H1 (cell line): ENCODE measurements around the gene NANOS2. TPM values are rescaled to one million over a fixed set of nuclear protein-coding genes. Genes with fewer than 3 reads are reported as not detected.
"Not testable (repeated sequence)": the region's sequence is repeated elsewhere in the genome, so short reads cannot be mapped to it uniquely, and the experiment has no call there.

Experiments used
- CTCF ChIA-PET: fragments of 300-600 bp; sonication (Branson Sonifier 250); formaldehyde crosslinking; loops from one replicate; lab custom pipeline; 2021; ENCODE audit not compliant: partially characterized antibody; lab: Charles Lee
- POLR2A ChIA-PET: fragments of 300-600 bp; sonication (Branson Sonifier 250); formaldehyde crosslinking; loops from one replicate; lab custom pipeline; 2021; ENCODE audit warnings: inconsistent platforms; ENCODE audit not compliant: partially characterized antibody; lab: Charles Lee
- DNase-seq, 2 experiments: peaks; one replicate each; pipeline versions ENCODE4 v3.0.0 to v3.0.0-alpha.2; 2010 to 2022; ENCODE audit warnings: low spot score in 2 of 2, low read depth in 1 of 2, mixed read lengths in 1 of 2
- FAIRE-seq: peaks from 2 replicates; lab custom pipeline; 2011; peaks lifted over from hg19 to GRCh38; lab: Jason Lieb, UNC
- H2AFZ ChIP-seq: 2 replicates; pipeline ENCODE4 v1.8.1; 2012; ENCODE audit warnings: low read length, inconsistent platforms
- H2AK5ac ChIP-seq: 2 replicates; pipeline ENCODE4 v1.6.1; 2013; ENCODE audit warnings: low read depth, low read length
- H2BK120ac ChIP-seq: replicated peaks from 2 replicates; pipeline ENCODE3; 2013; ENCODE audit warnings: low read depth, low read length, inconsistent platforms
- H2BK12ac ChIP-seq: 2 replicates; pipeline ENCODE4 v1.6.1; 2013; ENCODE audit warnings: low read depth, low read length
- H2BK15ac ChIP-seq: 2 replicates; pipeline ENCODE4 v1.6.1; 2013; ENCODE audit warnings: low read length
- H2BK20ac ChIP-seq: 2 replicates; pipeline ENCODE4 v1.6.1; 2013; ENCODE audit warnings: low read length
- H2BK5ac ChIP-seq: 2 replicates; pipeline ENCODE4 v1.6.1; 2013; ENCODE audit warnings: low read depth, low read length
- H3K14ac ChIP-seq: 2 replicates; pipeline ENCODE4 v1.6.1; 2013; ENCODE audit warnings: inconsistent platforms; ENCODE audit not compliant: insufficient read length
- H3K18ac ChIP-seq: 2 replicates; pipeline ENCODE4 v1.6.1; 2013; ENCODE audit warnings: low read length; ENCODE audit errors: extremely low read depth
- H3K23ac ChIP-seq: 2 replicates; pipeline ENCODE4 v1.6.1; 2013; ENCODE audit warnings: inconsistent platforms; ENCODE audit not compliant: insufficient read length
- H3K23me2 ChIP-seq: 2 replicates; pipeline ENCODE4 v1.6.1; 2013; ENCODE audit warnings: low read depth, low read length
- H3K27ac ChIP-seq: 2 replicates; pipeline ENCODE4 v1.6.1; 2011; ENCODE audit warnings: low read depth, low read length, inconsistent platforms
- H3K27me3 ChIP-seq, 4 experiments: replicated peaks in 1 of 4; 1 replicate in 1 of 4; 2 replicates in 3 of 4; pipeline versions ENCODE4 v1.6.1 to v1.8.1; 2011 to 2013; ENCODE audit warnings: low read length in 3 of 4, mild to moderate bottlenecking in 3 of 4, inconsistent platforms in 2 of 4, mixed read lengths in 2 of 4, moderate library complexity in 1 of 4; ENCODE audit not compliant: control insufficient read depth in 3 of 4, insufficient read depth in 3 of 4; ENCODE audit errors: extremely low read depth in 1 of 4
- H3K36me3 ChIP-seq, 4 experiments: 2 replicates each; pipeline versions ENCODE4 v1.6.1 to v1.8.1; 2011 to 2013; ENCODE audit warnings: mild to moderate bottlenecking in 4 of 4, low read length in 3 of 4, moderate library complexity in 2 of 4, control low read depth in 1 of 4, inconsistent platforms in 1 of 4; ENCODE audit not compliant: insufficient read depth in 4 of 4, control insufficient read depth in 2 of 4
- H3K4ac ChIP-seq: replicated peaks from 2 replicates; pipeline ENCODE3; 2013; ENCODE audit warnings: low read length, low read depth, mixed read lengths, inconsistent platforms; ENCODE audit not compliant: insufficient read length
- H3K4me1 ChIP-seq, 4 experiments: replicated peaks in 1 of 4; 1 replicate in 1 of 4; 2 replicates in 3 of 4; pipeline versions ENCODE4 v1.6.1 to v1.8.1; 2011 to 2013; ENCODE audit warnings: low read length in 3 of 4, inconsistent platforms in 2 of 4, mixed read lengths in 1 of 4; ENCODE audit not compliant: insufficient read depth in 4 of 4, control insufficient read depth in 3 of 4
- H3K4me2 ChIP-seq, 2 experiments: 2 replicates each; pipeline versions ENCODE4 v1.6.1 to v1.8.1; 2011 to 2013; ENCODE audit warnings: low read depth in 2 of 2, low read length in 2 of 2, control low read depth in 1 of 2, inconsistent platforms in 1 of 2, mild to moderate bottlenecking in 1 of 2; ENCODE audit not compliant: insufficient read depth in 1 of 2
- H3K4me3 ChIP-seq, 4 experiments: fragments of 200-600, 300-600 bp in 1 of 4; sonication (generic), shearing (Covaris generic), sonication (Bioruptor Twin) in 1 of 4; 2 replicates each; pipeline versions ENCODE4 v1.5.1 to v1.8.1; 2011 to 2016; ENCODE audit warnings: low read length in 4 of 4, low read depth in 3 of 4, control low read depth in 2 of 4, inconsistent platforms in 2 of 4, mild to moderate bottlenecking in 2 of 4, mixed read lengths in 1 of 4, moderate library complexity in 1 of 4; ENCODE audit not compliant: insufficient read depth in 2 of 4; ENCODE audit errors: extremely low read depth in 1 of 4
- H3K56ac ChIP-seq: replicated peaks from 2 replicates; pipeline ENCODE3; 2013; ENCODE audit warnings: low read depth, mild to moderate bottlenecking, mixed read lengths, low read length, inconsistent platforms; ENCODE audit not compliant: insufficient read length
- H3K79me1 ChIP-seq: 2 replicates; pipeline ENCODE4 v1.6.1; 2013; ENCODE audit warnings: low read depth, low read length, control low read depth
- H3K79me2 ChIP-seq, 2 experiments: 2 replicates each; pipeline versions ENCODE4 v1.6.1 to v1.8.1; 2012 to 2013; ENCODE audit warnings: low read length in 2 of 2, mild to moderate bottlenecking in 2 of 2, inconsistent platforms in 1 of 2; ENCODE audit not compliant: insufficient read depth in 2 of 2, control insufficient read depth in 1 of 2
- H3K9ac ChIP-seq, 4 experiments: replicated peaks in 1 of 4; 1 replicate in 1 of 4; 2 replicates in 3 of 4; pipeline versions ENCODE4 v1.6.1 to v1.8.1; 2011 to 2013; ENCODE audit warnings: low read depth in 3 of 4, low read length in 3 of 4, control low read depth in 2 of 4, mild to moderate bottlenecking in 2 of 4, moderate library complexity in 2 of 4, inconsistent platforms in 1 of 4; ENCODE audit errors: extremely low read depth in 1 of 4
- H3K9me3 ChIP-seq, 2 experiments: 2 replicates each; pipeline versions ENCODE4 v1.6.1 to v1.8.1; 2012 to 2013; ENCODE audit warnings: mild to moderate bottlenecking in 2 of 2, moderate library complexity in 2 of 2, control low read depth in 1 of 2, inconsistent platforms in 1 of 2, low read depth in 1 of 2, low read length in 1 of 2, mixed read lengths in 1 of 2; ENCODE audit not compliant: insufficient read depth in 2 of 2
- H4K20me1 ChIP-seq, 2 experiments: replicated peaks in 1 of 2; 2 replicates each; pipeline versions ENCODE3 to v1.8.1; 2011 to 2013; ENCODE audit warnings: inconsistent platforms in 2 of 2, low read length in 2 of 2, mild to moderate bottlenecking in 1 of 2; ENCODE audit not compliant: insufficient read depth in 2 of 2, control insufficient read depth in 1 of 2
- H4K5ac ChIP-seq: 2 replicates; pipeline ENCODE4 v1.6.1; 2013; ENCODE audit warnings: low read length, low read depth, mixed read lengths, inconsistent platforms; ENCODE audit not compliant: insufficient read length
- H4K8ac ChIP-seq: 2 replicates; pipeline ENCODE4 v1.8.0; 2013; ENCODE audit warnings: mild to moderate bottlenecking, moderate library complexity, low read length, inconsistent platforms; ENCODE audit not compliant: insufficient read depth; ENCODE audit errors: extremely low read depth
- H4K91ac ChIP-seq: replicated peaks from 2 replicates; pipeline ENCODE3; 2013; ENCODE audit warnings: low read length, mixed read lengths, inconsistent platforms; ENCODE audit not compliant: insufficient read length
- WGBS, 2 experiments: shearing (Covaris generic) in 1 of 2; methylation state at CpG; one replicate each; pipeline versions ENCODE4 v1.1.6 to v1.1.7; 2013 to 2015; ENCODE audit warnings: low lambda C conversion rate in 2 of 2, mixed read lengths in 2 of 2, inconsistent platforms in 1 of 2, low coverage in 1 of 2, missing lambda C conversion rate in 1 of 2; ENCODE audit not compliant: insufficient replicate concordance in 2 of 2, insufficient coverage in 1 of 2, insufficient read length in 1 of 2; ENCODE audit errors: extremely low coverage in 1 of 2, missing lambda C conversion rate in 1 of 2; 5-methylcytosine and 5-hydroxymethylcytosine counted together
- polyA plus RNA-seq, 7 experiments: library from polyadenylated mRNA; depleted of rRNA in 3 of 7; stranded (reverse) in 5 of 7; unstranded in 2 of 7; fragments of >200 nt in 5 of 7; fragments of 200-250 nt in 2 of 7; gene quantifications; 1 replicate in 5 of 7; 2 replicates in 1 of 7; 4 replicates in 1 of 7; pipeline versions ENCODE4 v1.2.1 to v1.2.3, GENCODE V29; 2011 to 2013; ENCODE audit warnings: missing spikeins in 2 of 7, mixed read lengths in 2 of 7
- total RNA-seq: library from RNA; stranded (reverse); fragmentation: NEBNext Ultra II Directional; extraction: Animal tissue kit (Norgen Biotek cat#: 25700); gene quantifications from 2 replicates; pipeline ENCODE4 v1.2.1, GENCODE V29; 2021

NANOS2 gene
- total and polyA plus RNA-seq, 2 of the 8 experiments (the other 6 are each of a cell fraction or from before 2014, with no cell fraction given), result 0.20 TPM; not detected in 1

DNA sequence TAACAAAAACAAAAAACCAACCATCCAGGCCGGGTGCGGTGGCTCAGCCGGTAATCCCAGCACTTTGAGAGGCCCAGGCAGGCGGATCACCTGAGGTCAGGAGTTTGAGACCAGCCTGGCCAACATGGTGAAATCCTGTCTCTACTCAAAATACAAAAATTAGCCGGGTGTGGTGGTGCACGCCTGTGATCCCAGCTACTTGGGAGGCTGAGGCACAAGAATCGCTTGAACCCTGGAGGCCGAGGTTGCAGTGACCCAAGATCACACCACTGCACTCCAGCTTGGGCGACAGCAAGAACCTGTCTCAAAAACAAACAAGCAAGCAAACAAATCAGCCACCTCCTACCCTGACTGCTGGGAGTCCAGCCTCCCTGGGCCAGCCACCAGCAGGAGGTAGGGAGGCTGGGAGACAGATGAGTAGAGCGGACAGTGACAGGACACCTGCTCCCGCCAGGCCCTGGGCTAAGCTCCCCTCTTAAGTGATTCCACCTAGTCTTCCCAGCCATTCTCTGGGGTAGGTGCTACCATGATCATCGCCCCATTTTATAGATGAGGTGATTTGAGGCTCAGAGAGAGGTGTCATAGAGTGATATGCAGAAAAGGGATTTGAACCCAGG lies 18.5 kb downstream of the NANOS2 start:
- FAIRE-seq, H4K5ac ChIP-seq, H2BK5ac ChIP-seq, H2AFZ ChIP-seq, H2BK120ac ChIP-seq, H4K8ac ChIP-seq, H2AK5ac ChIP-seq, H2BK15ac ChIP-seq, H3K18ac ChIP-seq, H3K56ac ChIP-seq, H3K23me2 ChIP-seq, H3K4me1 ChIP-seq, H3K4me3 ChIP-seq, POLR2A ChIA-PET, H3K4me2 ChIP-seq, H4K91ac ChIP-seq, H2BK12ac ChIP-seq, H3K23ac ChIP-seq, H2BK20ac ChIP-seq, H3K27ac ChIP-seq, H3K36me3 ChIP-seq, H3K79me2 ChIP-seq, DNase-seq, CTCF ChIA-PET, H3K79me1 ChIP-seq, H3K9ac ChIP-seq, H4K20me1 ChIP-seq, H3K4ac ChIP-seq, H3K14ac ChIP-seq, H3K9me3 ChIP-seq: not testable (repeated sequence)
- peaks cover 0 to 11% (median 6%) of the 10 kb centered on the region in 4 experiments; a peak in 6 of 7 replicates for H3K27me3 ChIP-seq
- 96% methylated on average over 12 of the region's 12 CpGs; no CpG with 5 or more reads in 1 of the 2 experiments for WGBS, 2 experiments
